GM12878 (cell line): ENCODE results near the gene CLECL1. TPM values are rescaled to one million over a fixed set of nuclear protein-coding genes. Genes with fewer than 3 reads are reported as not detected.

Experiments
- ATAC-seq: fragments of 200-7000 bp; cut with Tn5 transposase; 3 replicates; pipeline ENCODE4 v1.9.1; 2020; ENCODE audit warnings: mild to moderate bottlenecking, moderate library complexity
- BruUV-seq: library from RNA; stranded (reverse); fragments of 400-500 nt; replicated peaks from 2 replicates; lab custom pipeline; 2021; lab: Mats Ljungman, UMichigan
- CTCF ChIA-PET: fragments of 300-600 bp; sonication (Branson Sonifier 250); formaldehyde crosslinking; extraction: SDS; loops from one replicate; lab custom pipeline; 2021; ENCODE audit warnings: inconsistent platforms; lab: Yijun Ruan, JAX
- POLR2A ChIA-PET: fragments of 350-600 bp; formaldehyde crosslinking; extraction: SDS; loops from one replicate; lab custom pipeline; 2021; ENCODE audit warnings: inconsistent platforms; lab: Charles Lee
- RAD21 ChIA-PET: fragments of 300-600 bp; sonication (Branson Sonifier 250); formaldehyde crosslinking; loops from one replicate; lab custom pipeline; 2023; ENCODE audit warnings: antibody characterized with exemption; ENCODE audit not compliant: unreplicated experiment; lab: Charles Lee
- SMC1A ChIA-PET: fragments of 300-600 bp; sonication (Branson Sonifier 250); formaldehyde crosslinking; loops from one replicate; lab custom pipeline; 2023; ENCODE audit not compliant: unreplicated experiment, uncharacterized antibody; lab: Charles Lee
- DNase-seq: peaks from one replicate; pipeline ENCODE4 v3.0.0-alpha.2; 2011; ENCODE audit warnings: low read depth, low spot score
- FAIRE-seq: peaks from 3 replicates; lab custom pipeline; 2011; peaks lifted over from hg19 to GRCh38; lab: Jason Lieb, UNC
- H2AFZ ChIP-seq: 2 replicates; pipeline ENCODE4 v1.6.0; 2011; ENCODE audit warnings: low read depth, low read length, control low read depth; ENCODE audit not compliant: control insufficient read depth
- H3K27ac ChIP-seq: 2 replicates; pipeline ENCODE4 v1.5.1; 2011; ENCODE audit warnings: control low read depth; ENCODE audit not compliant: control insufficient read depth, insufficient read depth
- H3K27me3 ChIP-seq, 2 experiments: replicated peaks in 1 of 2; 2 replicates each; pipeline versions ENCODE4 v1.6.0 to v1.6.1; 2011; ENCODE audit warnings: low read length in 1 of 2; ENCODE audit not compliant: control insufficient read depth in 2 of 2, insufficient read depth in 2 of 2
- H3K36me3 ChIP-seq, 2 experiments: 2 replicates each; pipeline ENCODE4 v1.5.1; 2011; ENCODE audit warnings: low read length in 1 of 2; ENCODE audit not compliant: control insufficient read depth in 2 of 2, insufficient read depth in 2 of 2
- H3K4me1 ChIP-seq: 2 replicates; pipeline ENCODE4 v1.6.1; 2011; ENCODE audit warnings: mild to moderate bottlenecking, low read length, moderate library complexity, mixed read lengths; ENCODE audit not compliant: control insufficient read depth, insufficient read depth
- H3K4me2 ChIP-seq: 2 replicates; pipeline ENCODE4 v1.6.0; 2011; ENCODE audit warnings: control low read depth; ENCODE audit not compliant: control insufficient read depth, insufficient read depth
- H3K4me3 ChIP-seq: fragments of 200-600 bp; sonication (generic); 2 replicates; pipeline ENCODE4 v1.5.1; 2016
- H3K79me2 ChIP-seq: 2 replicates; pipeline ENCODE4 v1.6.0; 2011; ENCODE audit warnings: low read length; ENCODE audit not compliant: control insufficient read depth, insufficient read depth
- H3K9ac ChIP-seq: 2 replicates; pipeline ENCODE4 v1.8.0; 2011; ENCODE audit warnings: low read length, control low read depth, mixed read lengths; ENCODE audit not compliant: control insufficient read depth, insufficient read depth
- H3K9me3 ChIP-seq: replicated peaks from 3 replicates; pipeline ENCODE4 v1.5.1; 2011; ENCODE audit warnings: mild to moderate bottlenecking, low read length; ENCODE audit not compliant: control insufficient read depth, insufficient read depth
- H4K20me1 ChIP-seq: 2 replicates; pipeline ENCODE4 v1.6.0; 2011; ENCODE audit not compliant: control insufficient read depth, insufficient read depth
- ATF7 ChIP-seq: fragments of 450-650 bp; IDR thresholded peaks from 2 replicates; pipeline ENCODE4 v1.6.1; 2016; ENCODE audit warnings: low read depth, mild to moderate bottlenecking
- CEBPZ ChIP-seq: fragments of 150-350 bp; IDR thresholded peaks from 2 replicates; pipeline ENCODE4 v1.6.1; 2016; ENCODE audit warnings: low read depth, low read length
- EED ChIP-seq: sonication (generic); IDR thresholded peaks from 2 replicates; pipeline ENCODE4 v1.6.1; 2016; ENCODE audit warnings: antibody characterized with exemption, low read depth
- HDAC6 ChIP-seq: fragments of 200-600 bp; sonication (generic); IDR thresholded peaks from one replicate; pipeline ENCODE4 v1.8.0; 2017; ENCODE audit warnings: antibody characterized with exemption; ENCODE audit not compliant: unreplicated experiment
- MLLT1 ChIP-seq: fragments of 450-650 bp; IDR thresholded peaks from 2 replicates; pipeline ENCODE4 v1.6.1; 2016; ENCODE audit warnings: mild to moderate bottlenecking
- SUZ12 ChIP-seq: fragments of 200-600 bp; sonication (generic); IDR thresholded peaks from one replicate; pipeline ENCODE4 v1.6.1; 2018; ENCODE audit warnings: antibody characterized with exemption, mild to moderate bottlenecking; ENCODE audit not compliant: unreplicated experiment
- WGBS: methylation state at CpG from one replicate; pipeline ENCODE4 v1.1.6; 2016; ENCODE audit warnings: low lambda C conversion rate; ENCODE audit not compliant: insufficient replicate concordance, insufficient coverage; ENCODE audit errors: missing lambda C conversion rate; 5-methylcytosine and 5-hydroxymethylcytosine counted together
- in situ Hi-C: fragments of 300-500 bp; cut with MboI; formaldehyde crosslinking; loops from 9 replicates; pipeline ENCODE4 v1.14.3; 2018; ENCODE audit warnings: mixed read lengths
- intact Hi-C: fragments of 100-400 bp; cut with micrococcal nuclease; formaldehyde crosslinking; loops from one replicate; pipeline ENCODE4 v1.14.2; 2022; ENCODE audit not compliant: unreplicated experiment
- polyA plus RNA-seq, 11 experiments: library from polyadenylated mRNA; depleted of rRNA in 4 of 11; unstranded in 6 of 11; stranded (reverse) in 5 of 11; fragments of >200 nt; fragmentation: Nextera tagmentation in 4 of 11; fragmentation: Illumina TruSeq in 1 of 11; extraction: Ambion mirVana in 4 of 11; extraction: Trizol in 1 of 11; gene quantifications; 1 replicate in 1 of 11; 2 replicates in 10 of 11; pipeline versions ENCODE4 v1.2.1 to v1.2.3, GENCODE V29; 2011 to 2016; ENCODE audit warnings: inconsistent platforms in 2 of 11, missing spikeins in 2 of 11, low read depth in 1 of 11
- total RNA-seq, 4 experiments: library from RNA; depleted of rRNA in 3 of 4; stranded (reverse); fragments of >200 nt in 3 of 4; fragmentation: Illumina TruSeq in 1 of 4; extraction: Trizol in 1 of 4; gene quantifications; 2 replicates each; pipeline versions ENCODE4 v1.2.1 to v1.2.3, GENCODE V29; 2013 to 2021

Gene CLECL1
- total and polyA plus RNA-seq, 10 of the 15 experiments (the other 5 are each of a cell fraction or from before 2014, with no cell fraction given), result 4.6 to 56.5 (median 46.4) TPM

GRCh38 chr12:9759694-9760093 lies 26.8 kb upstream of the CLECL1 start:
- H3K79me2 ChIP-seq, result peaks cover 41% of the 10 kb centered on the region
- intact Hi-C loops (no loop called here), in situ Hi-C loops (no loop called here)
- 65% methylated on average over 1 of the region's 1 CpG for WGBS
- ATAC-seq (no peak), DNase-seq (no peak), FAIRE-seq (no peak)
- RAD21 ChIA-PET, result interaction anchor here (1.1 to 17.5 kb wide), 5 partner anchors 9 to 109 kb away, joined by 3 to 577 read pairs (median 58); partner anchors contain the start of gene CLEC2B
- H4K20me1 ChIP-seq, result no peaks in the 10 kb centered on the region
- POLR2A ChIA-PET, result interaction anchor here (1.4 to 2.8 kb wide), 3 partner anchors 36 to 109 kb away, joined by 3 to 12 read pairs (median 6); partner anchors contain the start of gene CLEC2B
- no peak overlapping the region for H2AFZ ChIP-seq
- TF ChIP-seq SUZ12, result no peak
- no peak for TF ChIP-seq CEBPZ
- TF ChIP-seq ATF7, result no peak
- no peak for TF ChIP-seq EED
- peak; percentile 40 for TF ChIP-seq MLLT1
- TF ChIP-seq HDAC6, result peak; percentile 54
- H3K36me3 ChIP-seq, result peaks cover 0 to 6% of the 10 kb centered on the region in 2 experiments; a peak in 2 of 4 replicates
- peak overlapping the region; percentile 87 for H3K4me3 ChIP-seq
- SMC1A ChIA-PET, result interaction anchor here (1.2 to 22.8 kb wide), 6 partner anchors 8 to 107 kb away, joined by 4 to 814 read pairs (median 18); no protein-coding TSS in a partner anchor
- peak overlapping the region; percentile 51; the same call in 1 of the 2 replicates for H3K9ac ChIP-seq
- BruUV-seq, result no TSS peak
- CTCF ChIA-PET, result interaction anchor here (1.1 to 19.3 kb wide), 7 partner anchors 9 to 393 kb away, joined by 3 to 835 read pairs (median 10); no protein-coding TSS in a partner anchor
- H3K27ac ChIP-seq, result peak overlapping the region; percentile 16
- H3K9me3 ChIP-seq, result no peaks in the 10 kb centered on the region; the same call in 1 of the 3 replicates
- no peaks in the 10 kb centered on the region for H3K27me3 ChIP-seq
- H3K4me2 ChIP-seq, result peak overlapping the region; percentile 46; the same call in 1 of the 2 replicates
- peaks cover 13% of the 10 kb centered on the region for H3K4me1 ChIP-seq
